ENCODE results near the gene TANGO6. TPM values are rescaled to one million over a fixed set of nuclear protein-coding genes. Genes with fewer than 3 reads are reported as not detected.

The TANGO6 gene
- total and polyA plus RNA-seq, 2 of the 8 experiments (the other 6 are each of a cell fraction or from before 2014, with no cell fraction given) = 5.0 to 19.5 TPM

GRCh38 chr16:68909099-68909733, 65.9 kb downstream of the TANGO6 start:
- no peak overlapping the region for H2BK12ac ChIP-seq (ENCODE audit: low read depth, low read length)
- no peak overlapping the region for H4K91ac ChIP-seq (replicated peaks; ENCODE audit: insufficient read length, low read length)
- no peak overlapping the region for H3K9ac ChIP-seq (replicated peaks in 1 of 4; ENCODE audit: extremely low read depth in 1 of 4, low read depth in 3 of 4, low read length in 3 of 4)
- no peak overlapping the region for H4K8ac ChIP-seq (ENCODE audit: extremely low read depth, insufficient read depth, low read length)
- H3K18ac ChIP-seq (ENCODE audit: extremely low read depth, low read length) = no peak overlapping the region
- H2AFZ ChIP-seq (ENCODE audit: low read length) = no peak overlapping the region
- no peak overlapping the region for H3K23ac ChIP-seq (ENCODE audit: insufficient read length)
- no peak overlapping the region for H3K4me3 ChIP-seq (ENCODE audit: extremely low read depth in 1 of 4, insufficient read depth in 2 of 4, low read depth in 3 of 4, low read length in 4 of 4)
- H3K4me1 ChIP-seq (replicated peaks in 1 of 4; ENCODE audit: control insufficient read depth in 3 of 4, insufficient read depth in 4 of 4, low read length in 3 of 4) = peaks cover 0 to 2% (median 0%) of the 10 kb centered on the region in 4 experiments; a peak in 1 of 7 replicates
- no peaks in the 10 kb centered on the region for H3K23me2 ChIP-seq (ENCODE audit: low read depth, low read length)
- CTCF ChIA-PET (ENCODE audit: partially characterized antibody) = interaction anchor here (0.8 to 2.6 kb wide), 9 partner anchors 11 to 241 kb away, joined by 3 to 24 read pairs (median 4); no protein-coding TSS in a partner anchor
- H4K5ac ChIP-seq (ENCODE audit: insufficient read length, low read depth, low read length) = no peak overlapping the region
- no peaks in the 10 kb centered on the region for H3K79me2 ChIP-seq (ENCODE audit: control insufficient read depth in 1 of 2, insufficient read depth in 2 of 2, low read length in 2 of 2)
- DNase-seq (ENCODE audit: low read depth in 1 of 2, low spot score in 2 of 2) = no peak
- no peak overlapping the region for H3K27ac ChIP-seq (ENCODE audit: low read depth, low read length)
- H3K14ac ChIP-seq (ENCODE audit: insufficient read length) = no peak overlapping the region
- H3K27me3 ChIP-seq (replicated peaks in 1 of 4; ENCODE audit: control insufficient read depth in 3 of 4, extremely low read depth in 1 of 4, insufficient read depth in 3 of 4, low read length in 3 of 4) = no peaks in the 10 kb centered on the region
- H3K4me2 ChIP-seq (ENCODE audit: insufficient read depth in 1 of 2, low read depth in 2 of 2, low read length in 2 of 2) = no peak overlapping the region
- no peaks in the 10 kb centered on the region for H3K79me1 ChIP-seq (ENCODE audit: low read depth, low read length)
- H2BK20ac ChIP-seq (ENCODE audit: low read length) = no peak overlapping the region
- POLR2A ChIA-PET (ENCODE audit: partially characterized antibody) = interaction anchor here (0.8 to 1.4 kb wide), 2 partner anchors 163 to 222 kb away, joined by 3 to 4 read pairs; no protein-coding TSS in a partner anchor
- H2AK5ac ChIP-seq (ENCODE audit: low read depth, low read length) = no peak overlapping the region
- H3K4ac ChIP-seq (replicated peaks; ENCODE audit: insufficient read length, low read depth, low read length) = no peak overlapping the region
- no peaks in the 10 kb centered on the region for H3K9me3 ChIP-seq (ENCODE audit: insufficient read depth in 2 of 2, low read depth in 1 of 2, low read length in 1 of 2)
- TF ChIP-seq SIRT6 (IDR thresholded peaks at IDR 0.05; ENCODE audit: low read length) (no peak), USF2 (IDR thresholded peaks at IDR 0.05; ENCODE audit: low read length) (no peak), BACH1 (IDR thresholded peaks at IDR 0.05; ENCODE audit: low read length) (no peak), SP2 (IDR thresholded peaks at IDR 0.05; ENCODE audit: low read length) (no peak), CHD1 (IDR thresholded peaks at IDR 0.05; ENCODE audit: low read depth, low read length) (no peak), CTBP2 (IDR thresholded peaks at IDR 0.05; ENCODE audit: borderline replicate concordance, insufficient read depth, insufficient read length, low read length) (no peak), RNF2 (IDR thresholded peaks at IDR 0.05; ENCODE audit: borderline replicate concordance, low read depth, low read length, missing control alignments, poor library complexity, severe bottlenecking) (no peak), CBX5 (IDR thresholded peaks at IDR 0.05; ENCODE audit: low read depth, low read length) (no peak)
- H3K56ac ChIP-seq (replicated peaks; ENCODE audit: insufficient read length, low read depth, low read length) = no peak overlapping the region
- 88% methylated on average over 8 of the region's 8 CpGs; no CpG with 5 or more reads in 1 of the 2 experiments for WGBS, 2 experiments (ENCODE audit: extremely low coverage in 1 of 2, insufficient coverage in 1 of 2, insufficient read length in 1 of 2, insufficient replicate concordance in 2 of 2, low coverage in 1 of 2, low lambda C conversion rate in 2 of 2, missing lambda C conversion rate in 1 of 2)
- no peak overlapping the region for H2BK15ac ChIP-seq (ENCODE audit: low read length)
- H2BK120ac ChIP-seq (replicated peaks; ENCODE audit: low read depth, low read length) = no peak overlapping the region
- H3K36me3 ChIP-seq (ENCODE audit: control insufficient read depth in 2 of 4, insufficient read depth in 4 of 4, low read length in 3 of 4) = peaks cover 0 to 7% (median 0%) of the 10 kb centered on the region in 4 experiments; a peak in 2 of 8 replicates
- FAIRE-seq = no peak
- H2BK5ac ChIP-seq (ENCODE audit: low read depth, low read length) = no peak overlapping the region
- H4K20me1 ChIP-seq (replicated peaks in 1 of 2; ENCODE audit: control insufficient read depth in 1 of 2, insufficient read depth in 2 of 2, low read length in 2 of 2) = no peaks in the 10 kb centered on the region
